Bronchial epithelial cell (primary cell): ENCODE measurements around the gene SMS. TPM values are rescaled to one million over a fixed set of nuclear protein-coding genes. Genes with fewer than 3 reads are reported as not detected.
"Not testable (repeated sequence)": the region's sequence is repeated elsewhere in the genome, so short reads cannot be mapped to it uniquely, and the experiment has no call there.

Source experiments
- DNase-seq: peaks from one replicate; pipeline ENCODE4 v3.0.0-alpha.2; 2010; ENCODE audit warnings: low read depth
- FAIRE-seq: peaks from 2 replicates; lab custom pipeline; 2011; peaks lifted over from hg19 to GRCh38; lab: Jason Lieb, UNC
- H3K27me3 ChIP-seq: 2 replicates; pipeline ENCODE4 v1.5.1; 2011; ENCODE audit warnings: low read length; ENCODE audit not compliant: control insufficient read depth, insufficient read depth
- H3K36me3 ChIP-seq: 2 replicates; pipeline ENCODE4 v1.5.1; 2011; ENCODE audit warnings: low read length; ENCODE audit not compliant: control insufficient read depth, insufficient read depth
- H3K4me3 ChIP-seq: 2 replicates; pipeline ENCODE4 v1.5.1; 2011; ENCODE audit warnings: mild to moderate bottlenecking, low read depth, low read length, control low read depth
- CTCF ChIP-seq: IDR thresholded peaks from 2 replicates; pipeline ENCODE4 v1.5.1; 2011; ENCODE audit warnings: mild to moderate bottlenecking, moderate library complexity, low read length, control low read depth, inconsistent platforms; ENCODE audit not compliant: insufficient read depth, severe bottlenecking
- total RNA-seq: library from RNA; depleted of rRNA; stranded (reverse); fragments of >200 nt; gene quantifications from 2 replicates; pipeline ENCODE4 v1.2.1, GENCODE V29; 2014

SMS gene
- total RNA-seq, 1 donor from 2014 or later, result 252 TPM

- DNase-seq, result no peak
- H3K27me3 ChIP-seq, result no peaks in the 10 kb centered on the region
- H3K4me3 ChIP-seq, result no peak overlapping the region
- no peak for TF ChIP-seq CTCF
- FAIRE-seq, result no peak
- peaks cover 2% of the 10 kb centered on the region for H3K36me3 ChIP-seq
These were observed 12.1 kb downstream of the SMS start for GRCh38 chrX:21952624-21953023.

- not testable (repeated sequence) for H3K27me3 ChIP-seq, H3K4me3 ChIP-seq, DNase-seq, H3K36me3 ChIP-seq, FAIRE-seq
These were observed 12.8 kb downstream of the SMS start for GRCh38 chrX:21953195-21953830.

- Histone ChIP-seq H3K27me3 (no peaks in the 10 kb centered on the region), H3K4me3 (no peak overlapping the region), H3K36me3 (no peaks in the 10 kb centered on the region)
- TF ChIP-seq CTCF, result no peak
- FAIRE-seq (no peak), DNase-seq (no peak)
These were observed 15.1 kb downstream of the SMS start for GRCh38 chrX:21955403-21956189.

- no peak overlapping the region for H3K4me3 ChIP-seq
- DNase-seq (no peak), FAIRE-seq (no peak)
- no peaks in the 10 kb centered on the region for H3K36me3 ChIP-seq
- no peak for TF ChIP-seq CTCF
- H3K27me3 ChIP-seq, result no peaks in the 10 kb centered on the region
These were observed 16.3 kb downstream of the SMS start for GRCh38 chrX:21956783-21957182.

GRCh38 chrX:21958187-21958586, 17.7 kb downstream of the SMS start:
- DNase-seq, result no peak
- Histone ChIP-seq H3K4me3 (no peak overlapping the region), H3K36me3 (no peaks in the 10 kb centered on the region), H3K27me3 (no peaks in the 10 kb centered on the region)
- no peak for FAIRE-seq
- TF ChIP-seq CTCF, result no peak

GRCh38 chrX:21958916-21959315, 18.4 kb downstream of the SMS start:
- Histone ChIP-seq H3K36me3 (no peaks in the 10 kb centered on the region), H3K27me3 (no peaks in the 10 kb centered on the region), H3K4me3 (no peak overlapping the region)
- FAIRE-seq (no peak), DNase-seq (no peak)
- no peak for TF ChIP-seq CTCF
